ENCODE data around the gene ALDH7A1.

DNA sequence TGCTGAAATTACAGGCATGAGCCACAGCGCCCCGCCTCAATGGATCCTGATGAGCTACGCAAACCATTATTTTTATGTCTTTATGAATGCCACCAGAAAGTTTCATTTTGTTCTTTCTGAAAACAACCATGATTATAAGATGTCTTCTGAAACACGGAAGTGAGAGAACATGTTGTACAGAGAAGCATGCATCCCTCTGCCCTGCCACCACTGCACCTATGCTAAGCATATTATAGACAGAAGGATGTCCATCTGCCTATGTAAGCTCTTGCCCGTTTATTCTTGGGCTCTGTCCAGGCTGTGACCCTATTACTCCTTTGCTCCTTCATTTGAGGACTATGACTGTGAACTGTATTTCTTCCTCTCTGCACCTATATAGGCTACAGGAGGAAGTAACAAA lies 97.5 kb downstream of the ALDH7A1 start:
- TF ChIP-seq, protein P1, sequence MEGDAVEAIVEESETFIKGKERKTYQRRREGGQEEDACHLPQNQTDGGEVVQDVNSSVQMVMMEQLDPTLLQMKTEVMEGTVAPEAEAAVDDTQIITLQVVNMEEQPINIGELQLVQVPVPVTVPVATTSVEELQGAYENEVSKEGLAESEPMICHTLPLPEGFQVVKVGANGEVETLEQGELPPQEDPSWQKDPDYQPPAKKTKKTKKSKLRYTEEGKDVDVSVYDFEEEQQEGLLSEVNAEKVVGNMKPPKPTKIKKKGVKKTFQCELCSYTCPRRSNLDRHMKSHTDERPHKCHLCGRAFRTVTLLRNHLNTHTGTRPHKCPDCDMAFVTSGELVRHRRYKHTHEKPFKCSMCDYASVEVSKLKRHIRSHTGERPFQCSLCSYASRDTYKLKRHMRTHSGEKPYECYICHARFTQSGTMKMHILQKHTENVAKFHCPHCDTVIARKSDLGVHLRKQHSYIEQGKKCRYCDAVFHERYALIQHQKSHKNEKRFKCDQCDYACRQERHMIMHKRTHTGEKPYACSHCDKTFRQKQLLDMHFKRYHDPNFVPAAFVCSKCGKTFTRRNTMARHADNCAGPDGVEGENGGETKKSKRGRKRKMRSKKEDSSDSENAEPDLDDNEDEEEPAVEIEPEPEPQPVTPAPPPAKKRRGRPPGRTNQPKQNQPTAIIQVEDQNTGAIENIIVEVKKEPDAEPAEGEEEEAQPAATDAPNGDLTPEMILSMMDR (IDR thresholded peaks at IDR 0.05; ENCODE audit: low read depth, low read length), result no peak
- no peak for TF ChIP-seq POLR2A (IDR thresholded peaks at IDR 0.05; ENCODE audit: extremely low read depth, insufficient read length)
- TF ChIP-seq MYC (IDR thresholded peaks at IDR 0.05; ENCODE audit: low read depth, low read length), result no peak

Data from NB4 (cell line).